ENCODE data around the gene RANBP3L. TPM values are rescaled to one million over a fixed set of nuclear protein-coding genes. Genes with fewer than 3 reads are reported as not detected.
A peak's percentile ranks its signal among the peaks of the same experiment; 100 is the strongest.

Gene RANBP3L
- polyA plus RNA-seq, 1 donor from 2014 or later = 2.5 TPM

GRCh38 chr5:36253575-36253974 lies 48.1 kb downstream of the RANBP3L start:
- no peak overlapping the region for H3K4me3 ChIP-seq (ENCODE audit: low read length)
- no peak for TF ChIP-seq REST (IDR thresholded peaks at IDR 0.05; ENCODE audit: borderline replicate concordance)
- TF ChIP-seq POLR2AphosphoS5 (IDR thresholded peaks at IDR 0.05) = no peak
- TF ChIP-seq EZH2 (IDR thresholded peaks at IDR 0.05; ENCODE audit: borderline replicate concordance, insufficient read depth, low read length, poor library complexity, severe bottlenecking) = no peak
- no peak for TF ChIP-seq TAF1 (IDR thresholded peaks at IDR 0.05; ENCODE audit: low read depth)
- TF ChIP-seq RAD21 (conservative IDR thresholded peaks at IDR 0.05) = no peak
- no peak for TF ChIP-seq CTCF (IDR thresholded peaks at IDR 0.05; ENCODE audit: poor library complexity, severe bottlenecking)
- TF ChIP-seq SMC3 (conservative IDR thresholded peaks at IDR 0.05; ENCODE audit: poor library complexity) = no peak
- TF ChIP-seq MXI1 (conservative IDR thresholded peaks at IDR 0.05; ENCODE audit: poor library complexity, severe bottlenecking) = no peak
- TF ChIP-seq EP300 (conservative IDR thresholded peaks at IDR 0.05; ENCODE audit: poor library complexity, severe bottlenecking) = no peak
- no peaks in the 10 kb centered on the region for H4K20me1 ChIP-seq (ENCODE audit: insufficient read depth)
- H3K9me2 ChIP-seq (ENCODE audit: insufficient read depth, low read length) = no peaks in the 10 kb centered on the region
- H3K27ac ChIP-seq (ENCODE audit: low read length) = no peak overlapping the region
- H3F3A ChIP-seq (ENCODE audit: insufficient read depth, low read length, poor library complexity, severe bottlenecking) = no peaks in the 10 kb centered on the region
- H3K9me3 ChIP-seq (ENCODE audit: low read length) = no peaks in the 10 kb centered on the region
- H3K4me2 ChIP-seq (ENCODE audit: low read length) = no peak overlapping the region
- H3K27me3 ChIP-seq (ENCODE audit: insufficient read depth, low read depth, low read length) = no peaks in the 10 kb centered on the region
- no peak overlapping the region for H2AFZ ChIP-seq (ENCODE audit: low read depth, low read length)
- H3K36me3 ChIP-seq (ENCODE audit: insufficient read depth, low read length) = no peaks in the 10 kb centered on the region
- H3K9ac ChIP-seq (ENCODE audit: low read length) = no peak overlapping the region
- no peaks in the 10 kb centered on the region for H3K79me2 ChIP-seq (replicated peaks; ENCODE audit: insufficient read depth, low read length)

GRCh38 chr5:36252722-36253365 lies 48.9 kb downstream of the RANBP3L start:
- Histone ChIP-seq H3K79me2 (replicated peaks; ENCODE audit: insufficient read depth, low read length) (no peaks in the 10 kb centered on the region), H4K20me1 (ENCODE audit: insufficient read depth) (no peaks in the 10 kb centered on the region), H3F3A (ENCODE audit: insufficient read depth, low read length, poor library complexity, severe bottlenecking) (no peaks in the 10 kb centered on the region), H3K36me3 (ENCODE audit: insufficient read depth, low read length) (no peaks in the 10 kb centered on the region), H3K4me3 (ENCODE audit: low read length) (no peak overlapping the region), H3K9ac (ENCODE audit: low read length) (no peak overlapping the region), H2AFZ (ENCODE audit: low read depth, low read length) (no peak overlapping the region), H3K27me3 (ENCODE audit: insufficient read depth, low read depth, low read length) (no peaks in the 10 kb centered on the region), H3K9me3 (ENCODE audit: low read length) (no peaks in the 10 kb centered on the region), H3K9me2 (ENCODE audit: insufficient read depth, low read length) (no peaks in the 10 kb centered on the region), H3K27ac (ENCODE audit: low read length) (peak overlapping the region; percentile 86), H3K4me2 (ENCODE audit: low read length) (no peak overlapping the region)
- no peak for TF ChIP-seq TAF1 (IDR thresholded peaks at IDR 0.05; ENCODE audit: low read depth)
- TF ChIP-seq REST (IDR thresholded peaks at IDR 0.05; ENCODE audit: borderline replicate concordance) = no peak
- no peak for TF ChIP-seq MXI1 (conservative IDR thresholded peaks at IDR 0.05; ENCODE audit: poor library complexity, severe bottlenecking)
- no peak for TF ChIP-seq SMC3 (conservative IDR thresholded peaks at IDR 0.05; ENCODE audit: poor library complexity)
- TF ChIP-seq RAD21 (conservative IDR thresholded peaks at IDR 0.05) = no peak
- no peak for TF ChIP-seq EP300 (conservative IDR thresholded peaks at IDR 0.05; ENCODE audit: poor library complexity, severe bottlenecking)
- no peak for TF ChIP-seq POLR2AphosphoS5 (IDR thresholded peaks at IDR 0.05)
- TF ChIP-seq EZH2 (IDR thresholded peaks at IDR 0.05; ENCODE audit: borderline replicate concordance, insufficient read depth, low read length, poor library complexity, severe bottlenecking) = no peak
